PC-3 (cell line): Measurements from ENCODE around the gene KLF5.

Experiments
- CTCF ChIP-seq: fragments of 300-600 bp; sonication (generic); conservative IDR thresholded peaks from 2 replicates; pipeline ENCODE4 v1.5.1; 2017; ENCODE audit warnings: antibody characterized with exemption, low read depth, mild to moderate bottlenecking, low read length
- EZH2phosphoT487 ChIP-seq: fragments of 300-600 bp; sonication (generic); IDR thresholded peaks from 2 replicates; pipeline ENCODE4 v1.6.1; 2018; ENCODE audit warnings: mild to moderate bottlenecking, antibody characterized with exemption, low read length, borderline replicate concordance

GRCh38 chr13:73056565-73056962 is 2.2 kb upstream of the KLF5 start:
- no peak for TF ChIP-seq CTCF
- TF ChIP-seq EZH2phosphoT487 = no peak
